HS-27A (cell line): Measurements from ENCODE around the gene PHF21A.

Source experiments
- DNase-seq: peaks from one replicate; pipeline ENCODE4 v3.0.0-alpha.2; 2012; ENCODE audit warnings: low read depth, missing footprints

The PHF21A gene

GRCh38 chr11:45934580-45935318 is 186.5 kb downstream of the PHF21A start:
- DNase-seq: no peak

- DNase-seq: no peak
Observed at GRCh38 chr11:45933846-45934579, 187.2 kb downstream of the PHF21A start.

GRCh38 chr11:45933131-45933831 is 188.0 kb downstream of the PHF21A start:
- no peak for DNase-seq

GRCh38 chr11:45932217-45932616 is 189.0 kb downstream of the PHF21A start:
- DNase-seq: no peak

- no peak for DNase-seq
Observed at GRCh38 chr11:45931739-45932138, 189.5 kb downstream of the PHF21A start.

GRCh38 chr11:45930951-45931570 is 190.2 kb downstream of the PHF21A start:
- DNase-seq: no peak

GRCh38 chr11:45930031-45930794 is 191.0 kb downstream of the PHF21A start:
- DNase-seq: no peak

GRCh38 chr11:45929486-45930030 is 191.7 kb downstream of the PHF21A start:
- DNase-seq: no peak

GRCh38 chr11:45928535-45929215 is 192.6 kb downstream of the PHF21A start:
- DNase-seq: no peak

GRCh38 chr11:45927684-45928413 is 193.4 kb downstream of the PHF21A start:
- no peak for DNase-seq

- DNase-seq: no peak
Observed at GRCh38 chr11:45927332-45927683, 193.9 kb downstream of the PHF21A start.

GRCh38 chr11:45926536-45927331 is 194.5 kb downstream of the PHF21A start:
- DNase-seq: no peak

GRCh38 chr11:45926001-45926401 is 195.3 kb downstream of the PHF21A start:
- DNase-seq: no peak

GRCh38 chr11:45925550-45925949 is 195.7 kb downstream of the PHF21A start:
- DNase-seq: no peak

- DNase-seq: no peak
Observed at GRCh38 chr11:45924927-45925326, 196.3 kb downstream of the PHF21A start.

- DNase-seq: no peak
Observed at GRCh38 chr11:45924036-45924915, 197.0 kb downstream of the PHF21A start.

- DNase-seq: no peak
Observed at GRCh38 chr11:45922425-45923082, 198.7 kb downstream of the PHF21A start, which contains the start of gene LARGE2. TSS of gene LARGE2 (plus strand) at chr11:45922656. CDS start at chr11:45922883, 227 bp downstream.
